Type B pancreatic cell (in vitro differentiated cells): ENCODE measurements around the gene KCNMB1. TPM values are rescaled to one million over a fixed set of nuclear protein-coding genes. Genes with fewer than 3 reads are reported as not detected.
A peak's percentile ranks its signal among the peaks of the same experiment; 100 is the strongest.

ENCODE experiments used
- DNase-seq: peaks from one replicate; pipeline ENCODE4 v3.0.0; 2021; ENCODE audit warnings: mixed read lengths; ENCODE audit not compliant: unreplicated experiment; ENCODE audit errors: extremely low spot score
- H3K27ac Mint-ChIP-seq: 2 replicates; pipeline ENCODE4 v1.8.0; 2021; ENCODE audit warnings: mild to moderate bottlenecking, mixed read lengths
- H3K27me3 Mint-ChIP-seq: 2 replicates; pipeline ENCODE4 v1.8.0; 2021; ENCODE audit warnings: mixed read lengths
- H3K36me3 Mint-ChIP-seq: 2 replicates; pipeline ENCODE4 v1.8.0; 2021; ENCODE audit warnings: mixed read lengths
- H3K4me1 Mint-ChIP-seq: one replicate; pipeline ENCODE4 v1.8.0; 2021; ENCODE audit warnings: mixed read lengths; ENCODE audit not compliant: unreplicated experiment
- H3K4me3 Mint-ChIP-seq: 2 replicates; pipeline ENCODE4 v1.8.0; 2021; ENCODE audit warnings: mild to moderate bottlenecking, mixed read lengths
- H3K9me3 Mint-ChIP-seq: 2 replicates; pipeline ENCODE4 v1.8.0; 2021; ENCODE audit warnings: mixed read lengths
- total RNA-seq: library from RNA; stranded (reverse); gene quantifications from 2 replicates; pipeline ENCODE4 v1.2.1, GENCODE V29; 2021; ENCODE audit warnings: low replicate concordance
- TF ChIP-seq, protein P1 (sequence below): fragments of 200-600 bp; sonication (generic); conservative IDR thresholded peaks from 2 replicates; pipeline ENCODE4 v1.5.0; 2021; ENCODE audit warnings: antibody characterized with exemption, mild to moderate bottlenecking

KCNMB1 gene
- total RNA-seq, 1 donor from 2014 or later: 0.34 TPM

DNA sequence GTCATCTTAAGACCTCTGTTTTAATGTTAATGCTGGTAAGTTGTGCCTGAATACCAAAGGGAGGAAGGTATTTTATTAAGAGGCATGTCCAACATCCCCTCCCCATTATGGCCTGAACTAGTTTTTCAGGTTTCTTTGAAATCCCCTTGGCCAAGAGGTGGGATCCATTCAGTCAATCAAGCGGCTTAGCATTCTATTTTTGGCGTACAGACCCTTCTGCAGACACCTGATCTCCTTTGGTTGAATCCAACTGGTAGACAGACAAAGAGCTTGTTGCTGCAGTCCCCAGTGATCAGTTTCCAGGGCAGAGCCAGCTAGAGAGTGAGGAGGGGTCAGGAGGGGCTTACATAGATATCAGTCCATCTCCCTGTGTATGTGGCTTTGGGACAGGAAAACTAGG lies 7.9 kb upstream of the KCNMB1 start:
- H3K36me3 Mint-ChIP-seq: no peaks in the 10 kb centered on the region
- peak overlapping the region; percentile 44 for H3K4me3 Mint-ChIP-seq
- no peak for DNase-seq
- peaks cover 24% of the 10 kb centered on the region for H3K4me1 Mint-ChIP-seq
- H3K27me3 Mint-ChIP-seq: peaks cover 12% of the 10 kb centered on the region
- peaks cover 3% of the 10 kb centered on the region for H3K9me3 Mint-ChIP-seq
- TF ChIP-seq, protein P1, sequence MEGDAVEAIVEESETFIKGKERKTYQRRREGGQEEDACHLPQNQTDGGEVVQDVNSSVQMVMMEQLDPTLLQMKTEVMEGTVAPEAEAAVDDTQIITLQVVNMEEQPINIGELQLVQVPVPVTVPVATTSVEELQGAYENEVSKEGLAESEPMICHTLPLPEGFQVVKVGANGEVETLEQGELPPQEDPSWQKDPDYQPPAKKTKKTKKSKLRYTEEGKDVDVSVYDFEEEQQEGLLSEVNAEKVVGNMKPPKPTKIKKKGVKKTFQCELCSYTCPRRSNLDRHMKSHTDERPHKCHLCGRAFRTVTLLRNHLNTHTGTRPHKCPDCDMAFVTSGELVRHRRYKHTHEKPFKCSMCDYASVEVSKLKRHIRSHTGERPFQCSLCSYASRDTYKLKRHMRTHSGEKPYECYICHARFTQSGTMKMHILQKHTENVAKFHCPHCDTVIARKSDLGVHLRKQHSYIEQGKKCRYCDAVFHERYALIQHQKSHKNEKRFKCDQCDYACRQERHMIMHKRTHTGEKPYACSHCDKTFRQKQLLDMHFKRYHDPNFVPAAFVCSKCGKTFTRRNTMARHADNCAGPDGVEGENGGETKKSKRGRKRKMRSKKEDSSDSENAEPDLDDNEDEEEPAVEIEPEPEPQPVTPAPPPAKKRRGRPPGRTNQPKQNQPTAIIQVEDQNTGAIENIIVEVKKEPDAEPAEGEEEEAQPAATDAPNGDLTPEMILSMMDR: no peak
- H3K27ac Mint-ChIP-seq: peak overlapping the region; percentile 81

DNA sequence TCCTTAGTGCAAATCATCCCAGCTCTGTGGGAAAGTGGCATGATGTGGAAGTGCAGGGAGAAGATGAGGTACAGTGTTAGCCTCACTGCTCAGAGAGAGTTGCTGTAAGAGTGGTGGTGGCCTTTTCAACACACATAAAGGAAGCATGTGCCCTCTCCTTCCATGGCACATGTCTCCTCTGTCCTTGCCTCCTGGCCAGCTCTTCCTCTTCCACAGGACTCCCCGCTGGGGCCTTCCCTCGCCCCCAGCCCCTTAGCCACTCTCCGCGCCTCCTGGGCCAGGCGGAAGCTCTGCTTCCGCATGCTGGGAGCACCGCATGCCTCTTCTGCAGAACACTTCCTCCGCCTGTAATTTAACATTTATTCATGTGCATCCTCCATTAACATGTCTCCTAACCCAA lies 4.8 kb upstream of the KCNMB1 start:
- Mint-ChIP-seq H3K36me3 (no peaks in the 10 kb centered on the region), H3K4me1 (peaks cover 30% of the 10 kb centered on the region), H3K9me3 (no peaks in the 10 kb centered on the region), H3K27ac (no peak overlapping the region), H3K27me3 (peaks cover 12% of the 10 kb centered on the region), H3K4me3 (no peak overlapping the region)
- no peak for DNase-seq
- TF ChIP-seq, protein P1: no peak

DNA sequence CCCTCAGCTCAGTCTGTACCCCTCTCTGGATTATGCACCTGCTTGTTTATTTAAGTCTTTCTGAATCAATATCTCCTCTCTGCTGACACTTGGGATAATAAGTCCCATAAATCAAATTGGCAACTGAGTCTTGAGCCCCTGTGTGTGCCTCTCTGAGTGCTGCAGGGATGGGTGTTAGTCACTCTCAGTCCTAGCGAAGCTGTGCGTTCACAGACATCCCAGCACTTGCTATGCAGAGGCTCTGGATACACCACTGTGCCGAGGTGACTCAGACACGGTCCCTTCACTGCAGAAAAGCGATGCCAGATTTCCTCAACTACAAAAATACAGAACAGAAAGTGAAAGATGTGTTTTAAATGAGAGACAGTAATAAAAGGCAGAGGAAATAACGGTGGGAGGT lies 4.1 kb upstream of the KCNMB1 start:
- H3K27ac Mint-ChIP-seq: peak overlapping the region; percentile 11
- H3K36me3 Mint-ChIP-seq: no peaks in the 10 kb centered on the region
- DNase-seq: no peak
- peaks cover 35% of the 10 kb centered on the region for H3K4me1 Mint-ChIP-seq
- H3K27me3 Mint-ChIP-seq: peaks cover 12% of the 10 kb centered on the region
- H3K9me3 Mint-ChIP-seq: no peaks in the 10 kb centered on the region
- TF ChIP-seq, protein P1: no peak
- peak overlapping the region; percentile 7 for H3K4me3 Mint-ChIP-seq

DNA sequence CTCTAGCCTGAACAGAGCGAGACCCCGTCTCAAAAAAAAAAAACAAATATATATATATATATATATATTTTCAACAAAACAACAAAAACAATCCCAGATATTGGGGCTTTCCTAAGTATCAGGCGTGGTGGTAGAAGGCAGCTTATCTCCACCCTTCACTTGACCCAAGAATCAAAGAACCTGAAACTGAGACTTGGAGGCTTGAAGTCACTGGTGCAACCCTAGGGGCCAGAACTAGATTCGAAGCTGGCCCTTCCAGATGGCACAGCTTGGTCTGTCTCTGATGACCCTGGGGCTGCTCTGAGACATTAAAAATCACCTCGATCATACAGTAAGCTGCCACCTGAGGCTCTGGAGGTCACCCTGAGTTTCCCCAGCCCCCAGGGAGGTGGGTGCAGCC lies 1.3 kb upstream of the KCNMB1 start:
- peaks cover 40% of the 10 kb centered on the region for H3K4me1 Mint-ChIP-seq
- H3K9me3 Mint-ChIP-seq: no peaks in the 10 kb centered on the region
- H3K27ac Mint-ChIP-seq: no peak overlapping the region
- H3K36me3 Mint-ChIP-seq: no peaks in the 10 kb centered on the region
- DNase-seq: no peak
- peaks cover 4% of the 10 kb centered on the region for H3K27me3 Mint-ChIP-seq
- no peak overlapping the region for H3K4me3 Mint-ChIP-seq
- TF ChIP-seq, protein P1: no peak

DNA sequence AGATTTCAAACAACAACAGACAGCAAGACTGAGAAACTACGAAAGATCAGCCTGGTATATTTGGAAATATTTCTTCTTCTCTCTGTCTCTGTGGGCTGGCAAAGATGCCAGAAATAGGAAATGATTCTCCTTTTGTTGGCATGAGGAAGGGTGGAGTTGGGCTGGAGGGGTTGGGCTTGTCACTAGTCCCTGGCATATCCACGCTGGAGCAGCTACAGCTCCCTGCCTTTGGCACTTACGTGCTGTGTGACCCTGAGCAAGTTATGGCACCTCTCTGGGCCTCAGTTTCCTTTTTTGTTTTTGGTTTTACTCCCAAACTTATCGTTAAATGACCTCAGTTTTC lies 354 bp upstream of the KCNMB1 start:
- Mint-ChIP-seq H3K36me3 (no peaks in the 10 kb centered on the region), H3K27me3 (peaks cover 4% of the 10 kb centered on the region), H3K9me3 (no peaks in the 10 kb centered on the region), H3K4me3 (no peak overlapping the region), H3K4me1 (peaks cover 40% of the 10 kb centered on the region), H3K27ac (peak overlapping the region; percentile 42)
- no peak for DNase-seq
- TF ChIP-seq, protein P1: no peak
